Hematopoietic multipotent progenitor cell (in vitro differentiated cells): ENCODE data around the gene MRPL52. TPM values are rescaled to one million over a fixed set of nuclear protein-coding genes. Genes with fewer than 3 reads are reported as not detected.
"Not testable (repeated sequence)": the region's sequence is repeated elsewhere in the genome, so short reads cannot be mapped to it uniquely, and the experiment has no call there.

Experiments used
- DNase-seq, 3 donors: peaks; one replicate each; pipeline ENCODE4 v3.0.0-alpha.2; 2011 to 2015; ENCODE audit warnings: low read depth in 2 of 3, low spot score in 2 of 3
- total RNA-seq: library from RNA; depleted of rRNA; stranded (reverse); fragments of >200 nt; gene quantifications from one replicate; pipeline ENCODE4 v1.2.3, GENCODE V29; 2012

The MRPL52 gene
- total RNA-seq, 1 donor = 16.2 TPM

DNA sequence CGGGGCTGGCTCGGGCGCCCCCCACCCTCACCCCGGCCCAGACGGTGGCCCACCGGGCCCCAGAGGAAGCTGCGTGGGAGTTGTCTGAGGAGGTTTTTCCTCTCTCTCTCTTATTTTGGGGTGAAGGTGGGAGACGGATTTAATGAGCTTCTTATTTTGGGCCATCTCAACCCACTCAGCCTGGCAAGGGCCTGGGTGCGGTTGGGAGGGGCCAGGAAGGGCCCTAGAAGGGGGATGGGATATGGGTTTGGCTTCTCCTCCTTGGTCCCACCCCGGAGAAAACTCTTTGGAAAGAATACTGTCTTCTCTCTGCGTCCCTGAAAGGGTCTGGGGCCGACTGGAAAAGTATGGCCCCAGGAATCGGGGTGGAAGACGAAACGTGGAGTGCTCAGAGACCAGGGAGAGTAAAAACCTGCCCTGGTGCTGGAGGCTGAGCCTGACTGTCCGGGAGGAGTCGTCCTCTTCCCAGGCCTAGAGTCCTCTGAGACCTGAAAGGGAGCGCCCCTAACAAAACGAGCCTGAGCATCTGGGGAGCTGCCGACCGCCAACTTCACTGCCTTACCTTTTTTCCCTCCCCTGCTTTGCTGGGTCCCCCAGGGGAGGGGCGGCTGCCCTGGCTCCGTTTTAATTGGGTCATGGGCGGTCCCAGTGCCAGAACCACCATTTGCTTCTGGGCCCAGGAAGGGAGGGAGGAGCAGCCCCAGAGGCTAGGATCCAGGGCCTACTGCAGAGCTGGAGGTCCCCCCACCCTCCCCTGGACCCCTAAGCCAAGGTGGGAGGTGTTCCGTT lies 8.3 kb downstream of the MRPL52 start:
- DNase-seq = no peak

DNA sequence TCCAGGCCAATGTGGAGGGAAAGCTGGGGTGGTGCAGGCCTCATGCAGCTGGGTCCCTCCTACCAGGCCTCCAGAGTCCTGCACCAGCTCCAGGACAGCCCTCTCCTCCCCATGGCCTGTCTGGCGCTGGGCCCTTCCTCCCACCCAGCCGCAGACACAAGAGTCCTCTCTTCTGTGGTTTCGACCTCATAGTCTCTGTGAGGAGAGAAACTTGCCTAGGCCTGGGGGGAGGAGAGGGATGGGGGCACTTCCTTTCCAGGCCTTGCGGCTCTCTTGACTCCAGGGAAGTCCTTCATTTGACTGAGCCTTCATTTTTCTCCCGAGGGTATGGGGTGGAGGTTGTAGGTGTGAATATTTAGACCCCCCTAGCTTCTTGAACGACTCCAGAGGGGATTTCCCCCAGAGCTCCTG lies 8.9 kb downstream of the MRPL52 start:
- no peak for DNase-seq

DNA sequence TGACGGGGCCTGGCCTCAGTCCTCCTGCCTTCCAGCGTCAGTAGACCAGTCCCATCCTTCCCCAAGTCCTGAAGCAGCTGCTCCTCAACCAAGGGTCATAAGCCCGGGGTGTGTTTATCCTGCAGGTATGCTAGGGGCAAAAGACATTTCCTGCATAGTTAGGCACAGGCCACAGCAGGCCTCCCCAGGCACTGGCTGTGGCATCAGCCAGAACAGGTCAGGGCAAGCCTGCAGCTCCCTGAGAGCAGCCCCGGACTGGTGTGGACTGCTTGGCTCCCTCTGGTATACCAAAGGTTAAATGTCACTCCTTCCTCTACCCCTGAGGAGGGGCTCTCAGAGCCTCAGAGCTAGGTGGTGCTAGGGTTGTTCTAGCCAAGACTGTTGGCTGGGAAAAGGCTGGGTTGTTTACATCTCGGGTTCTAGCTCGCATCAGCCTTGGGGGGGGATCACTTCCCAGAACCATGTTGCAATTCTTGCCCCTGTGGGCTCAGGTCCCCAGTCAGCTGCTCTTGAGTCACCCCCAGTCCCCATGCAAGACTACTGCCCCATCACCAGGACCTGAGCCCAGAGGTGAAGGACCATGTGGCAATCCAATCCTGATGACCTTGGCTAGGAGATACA lies 9.6 kb downstream of the MRPL52 start:
- no peak for DNase-seq

DNA sequence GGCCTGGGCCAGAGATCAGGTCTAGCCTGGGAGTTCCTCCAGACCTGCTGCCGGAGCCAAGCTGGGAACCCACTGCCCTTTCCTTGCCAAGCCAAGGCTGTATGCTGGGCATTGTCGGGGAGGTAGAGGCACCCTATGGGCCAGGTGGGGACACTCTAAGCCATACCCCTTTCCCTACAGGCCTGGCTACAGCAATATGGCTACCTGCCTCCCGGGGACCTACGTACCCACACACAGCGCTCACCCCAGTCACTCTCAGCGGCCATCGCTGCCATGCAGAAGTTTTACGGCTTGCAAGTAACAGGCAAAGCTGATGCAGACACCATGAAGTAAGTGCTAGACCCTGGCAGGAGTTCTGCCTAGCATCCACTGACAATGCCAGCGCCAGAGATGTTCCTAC lies 11.6 kb downstream of the MRPL52 start:
- no peak for DNase-seq

DNA sequence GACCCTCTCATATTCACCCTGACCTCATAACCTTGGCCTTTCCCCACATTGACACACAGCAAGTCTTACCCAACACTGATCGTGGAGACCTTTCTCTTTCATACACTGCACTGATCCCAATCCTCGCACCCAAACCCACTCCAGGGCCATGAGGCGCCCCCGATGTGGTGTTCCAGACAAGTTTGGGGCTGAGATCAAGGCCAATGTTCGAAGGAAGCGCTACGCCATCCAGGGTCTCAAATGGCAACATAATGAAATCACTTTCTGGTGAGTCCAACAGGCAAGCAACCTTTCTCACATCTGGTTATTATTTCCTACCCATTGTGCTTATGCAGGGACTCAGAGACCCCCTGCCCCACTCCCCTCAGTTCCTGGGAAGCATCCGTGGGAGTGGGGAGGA lies 12.1 kb downstream of the MRPL52 start:
- no peak for DNase-seq

DNA sequence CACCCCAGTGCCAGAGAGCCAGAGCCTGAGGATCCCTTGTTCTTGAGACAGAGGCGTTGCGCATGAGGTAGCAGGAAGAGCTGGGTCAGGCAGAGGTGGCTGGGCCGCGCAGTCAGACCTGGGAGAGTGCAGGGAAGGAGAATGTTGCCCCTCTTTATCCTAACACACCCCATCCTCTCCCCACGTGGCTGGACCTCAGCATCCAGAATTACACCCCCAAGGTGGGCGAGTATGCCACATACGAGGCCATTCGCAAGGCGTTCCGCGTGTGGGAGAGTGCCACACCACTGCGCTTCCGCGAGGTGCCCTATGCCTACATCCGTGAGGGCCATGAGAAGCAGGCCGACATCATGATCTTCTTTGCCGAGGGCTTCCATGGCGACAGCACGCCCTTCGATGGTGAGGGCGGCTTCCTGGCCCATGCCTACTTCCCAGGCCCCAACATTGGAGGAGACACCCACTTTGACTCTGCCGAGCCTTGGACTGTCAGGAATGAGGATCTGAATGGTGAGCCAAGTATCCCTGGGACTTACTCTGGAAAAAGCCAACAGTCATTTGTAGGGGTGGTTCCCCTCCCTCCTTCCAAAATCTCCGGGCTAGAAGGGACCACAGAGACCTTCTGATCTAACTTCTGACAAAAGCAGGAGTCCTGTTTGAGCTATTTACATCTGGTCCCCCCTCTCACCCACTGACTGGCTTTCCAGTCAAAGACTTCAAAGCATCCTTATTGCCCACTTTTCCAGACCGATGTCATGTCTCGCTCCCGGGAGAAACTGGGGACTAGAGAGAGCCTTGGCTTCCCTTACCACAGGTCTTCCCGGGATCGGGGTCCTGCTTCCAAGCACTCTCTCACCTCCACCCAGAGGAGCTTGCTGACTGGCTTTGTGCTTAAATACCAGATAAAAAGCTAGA lies 12.8 kb downstream of the MRPL52 start:
- DNase-seq = no peak

DNA sequence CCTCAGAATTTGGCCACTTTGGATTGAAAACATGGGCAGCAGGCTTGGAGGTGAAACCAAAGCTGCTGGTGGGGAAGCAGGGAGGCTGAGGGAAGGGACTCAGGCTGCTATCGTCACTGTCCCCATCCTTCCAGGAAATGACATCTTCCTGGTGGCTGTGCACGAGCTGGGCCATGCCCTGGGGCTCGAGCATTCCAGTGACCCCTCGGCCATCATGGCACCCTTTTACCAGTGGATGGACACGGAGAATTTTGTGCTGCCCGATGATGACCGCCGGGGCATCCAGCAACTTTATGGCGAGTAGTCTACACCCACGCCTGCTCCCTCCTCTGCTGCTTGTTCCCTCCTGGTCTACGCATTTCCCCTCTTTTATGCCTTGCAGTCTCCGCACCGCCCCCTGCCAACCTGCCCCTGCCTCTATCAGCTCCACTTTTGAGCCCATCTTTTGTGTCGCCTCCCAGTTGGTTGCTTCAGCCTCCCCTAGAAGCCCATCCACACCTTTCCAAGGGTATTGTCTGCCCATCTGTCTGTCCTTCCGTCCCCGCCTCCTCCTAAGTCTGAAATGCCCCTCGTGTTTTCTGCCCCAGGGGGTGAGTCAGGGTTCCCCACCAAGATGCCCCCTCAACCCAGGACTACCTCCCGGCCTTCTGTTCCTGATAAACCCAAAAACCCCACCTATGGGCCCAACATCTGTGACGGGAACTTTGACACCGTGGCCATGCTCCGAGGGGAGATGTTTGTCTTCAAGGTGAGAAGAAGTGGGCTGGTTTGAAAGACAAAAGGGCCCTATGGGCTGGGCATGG lies 13.6 kb downstream of the MRPL52 start:
- DNase-seq = no peak

DNA sequence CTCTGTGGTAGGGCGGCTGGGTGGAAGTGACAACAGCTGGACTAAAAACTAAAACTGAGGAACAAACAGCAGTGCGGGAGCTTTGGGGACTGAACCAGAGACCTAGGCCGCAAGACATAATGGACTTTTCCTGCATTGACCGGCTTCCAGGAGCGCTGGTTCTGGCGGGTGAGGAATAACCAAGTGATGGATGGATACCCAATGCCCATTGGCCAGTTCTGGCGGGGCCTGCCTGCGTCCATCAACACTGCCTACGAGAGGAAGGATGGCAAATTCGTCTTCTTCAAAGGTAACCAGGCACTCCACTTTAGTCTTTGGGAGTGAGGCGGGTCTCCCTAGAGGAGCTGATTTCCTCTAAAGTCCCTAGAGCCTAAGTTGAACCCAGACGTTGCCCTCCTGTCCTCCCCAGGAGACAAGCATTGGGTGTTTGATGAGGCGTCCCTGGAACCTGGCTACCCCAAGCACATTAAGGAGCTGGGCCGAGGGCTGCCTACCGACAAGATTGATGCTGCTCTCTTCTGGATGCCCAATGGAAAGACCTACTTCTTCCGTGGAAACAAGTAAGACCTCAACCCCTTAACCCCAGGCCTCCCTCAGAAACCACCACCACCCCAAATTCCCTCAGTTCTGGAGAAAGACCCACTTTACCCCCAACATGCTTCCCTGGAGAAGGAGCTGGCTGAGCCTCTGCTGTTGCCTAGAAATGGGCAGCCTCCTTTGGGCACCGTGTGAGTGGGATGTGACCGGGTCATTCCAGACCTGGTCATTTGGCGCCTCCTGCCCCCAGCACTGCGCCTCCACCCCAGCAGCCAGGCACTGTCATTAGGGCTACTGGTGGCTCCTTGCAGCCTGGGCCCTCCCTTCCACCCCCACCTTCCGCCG lies 14.8 kb downstream of the MRPL52 start:
- DNase-seq = no peak

DNA sequence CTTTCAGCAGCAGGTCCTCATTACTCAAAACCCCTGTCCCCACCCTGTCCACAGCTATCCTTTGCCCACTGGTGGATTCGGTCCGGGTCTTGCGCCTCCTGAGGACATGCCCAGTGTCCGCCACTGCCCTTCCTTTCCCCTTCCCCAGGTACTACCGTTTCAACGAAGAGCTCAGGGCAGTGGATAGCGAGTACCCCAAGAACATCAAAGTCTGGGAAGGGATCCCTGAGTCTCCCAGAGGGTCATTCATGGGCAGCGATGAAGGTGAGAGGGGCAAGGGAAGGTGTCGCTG lies 15.4 kb downstream of the MRPL52 start:
- no peak for DNase-seq

DNA sequence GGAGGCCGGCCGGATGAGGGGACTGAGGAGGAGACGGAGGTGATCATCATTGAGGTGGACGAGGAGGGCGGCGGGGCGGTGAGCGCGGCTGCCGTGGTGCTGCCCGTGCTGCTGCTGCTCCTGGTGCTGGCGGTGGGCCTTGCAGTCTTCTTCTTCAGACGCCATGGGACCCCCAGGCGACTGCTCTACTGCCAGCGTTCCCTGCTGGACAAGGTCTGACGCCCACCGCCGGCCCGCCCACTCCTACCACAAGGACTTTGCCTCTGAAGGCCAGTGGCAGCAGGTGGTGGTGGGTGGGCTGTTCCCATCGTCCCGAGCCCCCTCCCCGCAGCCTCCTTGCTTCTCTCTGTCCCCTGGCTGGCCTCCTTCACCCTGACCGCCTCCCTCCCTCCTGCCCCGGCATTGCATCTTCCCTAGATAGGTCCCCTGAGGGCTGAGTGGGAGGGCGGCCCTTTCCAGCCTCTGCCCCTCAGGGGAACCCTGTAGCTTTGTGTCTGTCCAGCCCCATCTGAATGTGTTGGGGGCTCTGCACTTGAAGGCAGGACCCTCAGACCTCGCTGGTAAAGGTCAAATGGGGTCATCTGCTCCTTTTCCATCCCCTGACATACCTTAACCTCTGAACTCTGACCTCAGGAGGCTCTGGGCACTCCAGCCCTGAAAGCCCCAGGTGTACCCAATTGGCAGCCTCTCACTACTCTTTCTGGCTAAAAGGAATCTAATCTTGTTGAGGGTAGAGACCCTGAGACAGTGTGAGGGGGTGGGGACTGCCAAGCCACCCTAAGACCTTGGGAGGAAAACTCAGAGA lies 16.3 kb downstream of the MRPL52 start:
- no peak for DNase-seq

DNA sequence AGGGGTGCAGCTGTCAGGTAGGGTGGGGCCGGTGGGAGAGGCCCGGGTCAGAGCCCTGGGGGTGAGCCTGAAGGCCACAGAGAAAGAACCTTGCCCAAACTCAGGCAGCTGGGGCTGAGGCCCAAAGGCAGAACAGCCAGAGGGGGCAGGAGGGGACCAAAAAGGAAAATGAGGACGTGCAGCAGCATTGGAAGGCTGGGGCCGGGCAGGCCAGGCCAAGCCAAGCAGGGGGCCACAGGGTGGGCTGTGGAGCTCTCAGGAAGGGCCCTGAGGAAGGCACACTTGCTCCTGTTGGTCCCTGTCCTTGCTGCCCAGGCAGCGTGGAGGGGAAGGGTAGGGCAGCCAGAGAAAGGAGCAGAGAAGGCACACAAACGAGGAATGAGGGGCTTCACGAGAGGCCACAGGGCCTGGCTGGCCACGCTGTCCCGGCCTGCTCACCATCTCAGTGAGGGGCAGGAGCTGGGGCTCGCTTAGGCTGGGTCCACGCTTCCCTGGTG lies 17.2 kb downstream of the MRPL52 start:
- DNase-seq = no peak

DNA sequence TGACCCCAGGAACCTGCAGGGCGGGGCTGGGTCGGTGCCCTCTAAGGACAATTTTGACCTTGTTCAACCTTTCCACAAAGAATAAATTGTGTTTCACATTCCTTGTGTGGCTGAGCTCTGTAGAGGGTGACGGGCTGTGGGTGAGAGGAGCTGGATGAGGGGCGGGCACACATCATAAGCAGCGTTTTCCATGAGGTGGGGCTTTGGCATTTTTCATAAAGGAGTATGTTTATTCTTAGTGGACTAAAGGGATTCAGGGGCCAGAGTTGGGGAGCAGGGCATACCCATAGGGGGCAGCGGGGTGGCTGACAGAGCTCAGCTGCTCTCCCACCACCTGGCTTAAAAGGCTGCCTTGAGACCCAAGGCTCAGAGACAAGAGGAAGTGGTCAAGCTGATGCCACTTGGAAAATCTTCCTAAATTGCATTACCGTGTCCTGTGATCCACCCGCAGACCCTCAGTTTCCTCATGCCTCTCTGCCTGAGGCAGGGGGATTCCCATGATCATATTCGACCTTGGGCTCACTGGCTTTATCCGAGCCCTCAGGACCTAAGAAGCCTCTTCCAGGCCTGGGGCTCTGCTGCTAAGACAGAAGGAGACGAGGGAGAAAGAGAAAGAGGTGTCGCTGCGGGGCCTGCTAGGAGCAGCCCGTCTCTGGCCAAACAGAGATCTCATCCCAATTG lies 18.1 kb downstream of the MRPL52 start:
- no peak for DNase-seq

DNA sequence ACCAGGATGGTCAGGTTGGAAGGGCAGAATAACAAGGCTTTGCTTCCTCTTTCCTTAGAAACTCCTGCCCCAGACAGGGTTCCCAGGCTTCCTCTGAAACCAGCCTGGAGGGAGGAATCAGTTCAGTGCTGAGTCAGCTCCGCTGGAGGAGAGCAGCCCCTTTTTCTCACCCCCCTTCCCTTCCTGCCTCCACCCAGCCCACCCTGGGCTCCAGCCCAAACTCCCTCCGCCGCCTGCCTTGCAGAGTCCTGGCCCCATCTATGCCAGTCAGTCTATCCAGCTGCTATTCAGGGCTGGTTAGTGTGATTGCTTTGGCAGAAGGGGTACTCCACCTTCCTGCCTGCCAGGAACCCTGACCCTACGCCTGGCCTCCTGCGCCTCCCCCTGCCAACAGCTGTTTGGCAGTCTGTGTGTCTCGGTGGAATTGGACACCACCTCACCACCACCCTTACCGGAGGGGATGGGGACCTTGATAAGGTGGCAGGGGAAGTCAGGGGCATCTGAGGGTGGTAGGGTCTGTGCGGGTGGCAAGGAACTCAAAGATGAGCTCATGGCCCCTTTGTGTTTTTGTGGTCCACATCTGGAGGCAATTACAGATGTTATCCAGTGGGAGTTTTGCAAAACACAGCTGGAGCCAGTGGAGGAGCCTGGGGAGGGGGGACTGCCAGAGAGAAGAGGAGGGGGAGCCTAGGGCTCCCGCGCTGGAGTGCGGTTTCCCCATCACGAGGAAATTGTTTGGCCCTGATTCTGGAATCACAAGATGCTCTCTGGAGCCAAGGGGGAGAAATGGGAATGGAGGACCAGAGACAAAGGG lies 18.9 kb downstream of the MRPL52 start:
- DNase-seq = peak in 2 of 3 donors; percentile 79 to 95

DNA sequence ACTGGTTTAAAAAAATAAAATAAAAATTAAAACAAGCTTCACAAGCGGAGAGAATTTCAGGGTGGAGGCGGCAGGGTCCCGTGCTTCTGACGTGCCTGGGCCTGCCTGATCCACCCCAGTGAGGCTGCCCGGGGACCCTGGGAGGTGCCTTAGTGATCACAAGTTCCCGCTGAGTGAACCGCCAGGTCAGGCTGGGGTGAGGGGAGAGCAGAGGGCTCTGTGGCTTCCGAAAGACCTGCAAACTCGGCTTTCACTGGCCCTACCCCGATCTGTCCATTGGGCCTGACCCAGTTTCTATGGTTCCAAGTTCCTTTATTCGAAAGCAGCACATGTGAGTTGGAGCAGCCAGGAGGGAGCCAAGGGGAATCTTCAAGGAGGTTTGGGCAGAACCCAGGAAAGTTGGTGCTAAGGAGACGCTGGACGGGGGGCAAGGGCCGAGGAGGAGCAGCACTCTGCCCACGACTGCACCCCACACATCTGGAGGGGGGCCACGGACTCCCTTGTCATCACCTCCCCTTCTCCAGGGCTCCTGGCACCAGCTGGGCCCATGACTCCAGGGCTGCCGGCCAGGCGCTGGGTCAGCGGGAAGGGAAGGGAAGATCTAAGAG lies 19.6 kb downstream of the MRPL52 start:
- no peak for DNase-seq

DNA sequence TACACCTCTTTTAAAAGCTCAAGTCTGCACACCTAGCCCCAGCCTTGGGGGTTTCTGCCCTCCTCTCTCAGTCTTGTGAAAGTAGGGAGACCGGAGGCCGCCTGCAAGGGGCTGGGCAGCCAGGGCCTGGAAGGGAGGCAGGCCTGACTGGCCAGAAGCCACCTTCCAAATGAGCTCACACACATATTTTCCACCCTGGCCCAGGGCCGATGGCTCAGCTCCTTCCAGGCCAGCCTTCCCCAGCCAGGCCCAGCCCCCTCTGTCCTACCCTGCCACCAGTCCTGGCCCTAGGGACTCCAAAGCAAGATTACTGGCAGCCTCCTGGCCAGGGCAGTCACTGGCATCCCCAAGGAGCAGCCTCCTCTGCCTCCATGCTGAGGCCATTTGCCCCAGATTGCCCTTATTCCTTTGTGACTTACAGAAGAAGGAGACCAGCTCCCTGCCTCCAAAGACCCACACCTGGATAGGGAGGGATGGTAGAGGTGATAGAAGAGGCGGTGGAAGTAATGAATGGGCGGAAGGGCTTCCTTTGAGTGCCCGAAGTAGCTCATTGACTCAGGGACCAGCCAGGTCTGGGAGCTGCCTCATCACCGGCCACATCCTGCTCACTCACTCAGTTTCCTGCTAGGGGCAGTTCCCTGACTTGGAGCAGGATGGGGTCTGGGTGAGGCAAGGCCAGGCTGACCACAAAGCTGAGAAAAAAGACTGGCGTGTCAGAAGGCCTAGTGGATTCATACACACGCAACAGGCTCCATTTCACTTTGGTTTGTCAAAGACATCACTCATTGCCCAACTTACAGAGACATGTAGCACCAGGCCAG lies 21.5 kb downstream of the MRPL52 start:
- peak in 2 of 3 donors; percentile 52 to 61 for DNase-seq

DNA sequence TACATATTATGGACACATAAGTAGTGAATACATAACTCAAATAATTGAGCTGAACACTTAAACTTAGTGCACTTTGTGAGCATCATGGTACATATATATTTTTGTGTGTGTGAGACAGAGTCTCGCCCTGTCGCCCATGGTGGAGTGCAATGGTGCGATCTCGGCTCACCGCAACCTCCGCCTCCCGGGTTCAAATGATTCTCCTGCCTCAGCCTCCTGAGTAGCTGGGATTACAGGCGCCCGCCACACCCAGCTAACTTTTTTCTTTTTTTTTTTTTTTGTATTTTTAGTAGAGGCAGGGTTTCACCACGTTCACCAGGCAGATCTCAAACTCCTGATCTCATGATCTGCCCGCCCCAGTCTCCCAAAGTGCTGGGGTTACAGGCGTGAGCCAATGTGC lies 22.5 kb downstream of the MRPL52 start:
- not testable (repeated sequence) for DNase-seq
